ENCODE measurements around the gene TAS2R40.

DNA sequence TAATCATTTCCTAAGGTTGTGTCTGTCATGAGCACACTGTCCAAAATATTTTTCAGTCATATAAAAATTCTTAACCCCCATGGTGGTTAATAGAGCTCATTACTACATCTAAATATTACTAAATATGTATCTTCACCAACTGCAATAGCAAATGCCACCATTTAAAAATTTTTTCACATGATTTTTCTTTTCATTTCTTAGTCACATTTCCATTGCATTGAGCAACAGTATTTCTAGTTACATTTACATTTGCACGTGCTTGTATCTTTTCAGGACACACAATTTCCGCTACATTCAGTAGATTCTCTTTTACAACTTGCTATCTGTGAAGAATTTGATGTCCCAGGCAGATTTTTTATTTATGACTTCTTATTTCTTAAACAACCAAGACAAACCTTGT is 5.2 kb upstream of the TAS2R40 start:
- TF ChIP-seq YY1 (IDR thresholded peaks at IDR 0.05; ENCODE audit: insufficient read depth, insufficient read length): no peak
- no peak for TF ChIP-seq SUZ12 (IDR thresholded peaks at IDR 0.05; ENCODE audit: extremely low read depth, insufficient read depth, insufficient read length)

Measured in NT2/D1 (cell line).